ENCODE data around the gene CRABP2.

DNA sequence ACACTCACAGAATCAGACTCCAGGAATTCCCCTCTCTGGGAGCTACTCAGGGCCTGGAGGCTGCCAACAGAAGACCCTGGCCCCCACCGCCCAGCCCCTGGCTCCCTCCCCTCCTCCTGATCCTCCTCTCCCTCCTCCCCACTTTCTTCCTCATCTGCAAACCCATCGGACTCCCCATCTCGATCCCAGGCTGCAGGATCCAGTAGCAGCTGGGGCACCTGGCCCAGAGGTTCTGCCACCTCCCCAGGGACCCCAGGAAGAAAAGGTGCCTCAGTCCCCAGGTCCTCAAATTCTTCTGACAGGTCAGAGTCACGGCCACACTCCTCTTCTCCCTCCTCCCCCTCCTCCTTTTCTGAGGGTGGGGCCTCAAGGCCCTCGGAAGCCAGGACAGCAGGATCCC is 35.6 kb downstream of the CRABP2 start:
- no peak for TF ChIP-seq RARB (CRISPR knock-in tag; IDR thresholded peaks at IDR 0.05)
- TF ChIP-seq, protein P1, sequence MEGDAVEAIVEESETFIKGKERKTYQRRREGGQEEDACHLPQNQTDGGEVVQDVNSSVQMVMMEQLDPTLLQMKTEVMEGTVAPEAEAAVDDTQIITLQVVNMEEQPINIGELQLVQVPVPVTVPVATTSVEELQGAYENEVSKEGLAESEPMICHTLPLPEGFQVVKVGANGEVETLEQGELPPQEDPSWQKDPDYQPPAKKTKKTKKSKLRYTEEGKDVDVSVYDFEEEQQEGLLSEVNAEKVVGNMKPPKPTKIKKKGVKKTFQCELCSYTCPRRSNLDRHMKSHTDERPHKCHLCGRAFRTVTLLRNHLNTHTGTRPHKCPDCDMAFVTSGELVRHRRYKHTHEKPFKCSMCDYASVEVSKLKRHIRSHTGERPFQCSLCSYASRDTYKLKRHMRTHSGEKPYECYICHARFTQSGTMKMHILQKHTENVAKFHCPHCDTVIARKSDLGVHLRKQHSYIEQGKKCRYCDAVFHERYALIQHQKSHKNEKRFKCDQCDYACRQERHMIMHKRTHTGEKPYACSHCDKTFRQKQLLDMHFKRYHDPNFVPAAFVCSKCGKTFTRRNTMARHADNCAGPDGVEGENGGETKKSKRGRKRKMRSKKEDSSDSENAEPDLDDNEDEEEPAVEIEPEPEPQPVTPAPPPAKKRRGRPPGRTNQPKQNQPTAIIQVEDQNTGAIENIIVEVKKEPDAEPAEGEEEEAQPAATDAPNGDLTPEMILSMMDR (IDR thresholded peaks at IDR 0.05) = no peak
